ENCODE results near the gene MAP7D1.

- TF ChIP-seq EZH2 (IDR thresholded peaks at IDR 0.05; ENCODE audit: insufficient read depth, poor library complexity, severe bottlenecking) (no peak), EZH2phosphoT487 (IDR thresholded peaks at IDR 0.05; ENCODE audit: insufficient read depth, low read depth) (no peak)
Measured at GRCh38 chr1:36114371-36114770, 41.6 kb upstream of the MAP7D1 start.

Data from GM23248 (cell line).